HL-60 (cell line): ENCODE measurements around the gene CFAP161.

Experiments used
- DNase-seq, 2 experiments: peaks; one replicate each; pipeline ENCODE4 v3.0.0-alpha.2; 2010 to 2020; ENCODE audit warnings: low read depth in 1 of 2, low spot score in 1 of 2
- H3K27ac ChIP-seq: fragments of 250-450 bp; sonication (Bioruptor Pico); replicated peaks from 2 replicates; pipeline ENCODE4 v1.5.1; 2020; ENCODE audit warnings: mild to moderate bottlenecking, moderate library complexity
- H3K27me3 ChIP-seq: fragments of 250-450 bp; sonication (Bioruptor Pico); 2 replicates; pipeline ENCODE4 v1.5.1; 2021; ENCODE audit warnings: mild to moderate bottlenecking, moderate library complexity; ENCODE audit not compliant: insufficient read depth, poor library complexity, severe bottlenecking
- H3K4me3 ChIP-seq: replicated peaks from 2 replicates; pipeline ENCODE4 v1.5.1; 2011; ENCODE audit warnings: mild to moderate bottlenecking, control low read depth, low read length; ENCODE audit not compliant: insufficient read depth
- GABPA ChIP-seq: IDR thresholded peaks from 2 replicates; pipeline ENCODE4 v1.6.1; 2012; ENCODE audit warnings: low read depth
- POLR2AphosphoS5 ChIP-seq: IDR thresholded peaks from 2 replicates; pipeline ENCODE4 v1.6.1; 2012; ENCODE audit warnings: low read depth
- SPI1 ChIP-seq: IDR thresholded peaks from 2 replicates; pipeline ENCODE4 v1.6.1; 2012; ENCODE audit warnings: low read depth, mild to moderate bottlenecking, borderline replicate concordance
- TF ChIP-seq, protein P1 (sequence below): IDR thresholded peaks from 2 replicates; pipeline ENCODE4 v1.6.1; 2012; ENCODE audit warnings: low read depth; ENCODE audit not compliant: insufficient replicate concordance
- TF ChIP-seq, protein P2 (sequence below): IDR thresholded peaks from one replicate; pipeline ENCODE4 v1.5.1; 2011; ENCODE audit warnings: low read length, control low read depth, inconsistent platforms; ENCODE audit not compliant: insufficient read depth

CFAP161 gene

DNA sequence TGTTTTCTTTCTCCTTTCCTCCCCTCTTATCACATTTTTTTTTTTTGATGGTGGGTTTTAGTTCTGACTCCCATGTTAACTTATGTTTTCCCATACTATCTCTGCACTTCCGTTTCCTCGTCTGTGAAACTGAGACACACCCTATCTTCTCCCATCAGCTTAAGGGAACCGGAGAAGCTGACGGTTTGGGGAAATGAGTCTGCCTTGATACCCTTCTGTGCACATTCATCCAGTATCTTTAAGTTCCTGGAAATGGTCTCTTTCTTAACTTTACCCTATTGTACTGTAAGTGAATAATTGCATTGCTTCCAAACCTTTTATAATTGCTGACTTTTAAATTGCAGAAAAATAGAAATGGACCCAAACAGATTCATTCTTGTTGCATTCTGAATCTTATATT lies 26.2 kb upstream of the CFAP161 start:
- TF ChIP-seq POLR2AphosphoS5, result no peak
- 0 out of 2 replicates have a peak, but pooled peaks have one; percentile 1 for TF ChIP-seq SPI1
- no peak for DNase-seq
- peaks cover 2% of the 10 kb centered on the region for H3K27me3 ChIP-seq
- no peak overlapping the region for H3K4me3 ChIP-seq
- no peak overlapping the region for H3K27ac ChIP-seq

DNA sequence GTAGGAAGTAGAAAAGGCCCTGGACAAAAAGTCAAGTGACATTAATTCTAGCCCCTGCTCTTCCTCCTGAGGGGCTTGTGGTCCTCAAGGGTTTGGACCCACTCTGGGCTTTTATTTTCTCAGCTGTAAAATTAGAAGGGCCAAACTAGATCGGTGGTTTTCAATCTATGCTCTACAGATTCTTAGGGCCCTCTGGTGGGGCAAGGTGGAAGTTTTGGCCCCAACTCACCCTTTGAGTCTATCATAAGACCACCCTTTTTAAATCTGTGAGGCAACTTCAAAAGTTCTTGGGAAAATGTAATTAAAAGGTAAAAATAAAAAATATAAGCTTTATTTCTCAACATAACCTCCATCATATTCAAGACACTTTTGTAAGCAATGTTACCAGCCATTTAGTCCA lies 25.6 kb upstream of the CFAP161 start:
- Histone ChIP-seq H3K4me3 (no peak overlapping the region), H3K27ac (no peak overlapping the region), H3K27me3 (peaks cover 2% of the 10 kb centered on the region)
- no peak for DNase-seq
- TF ChIP-seq GABPA (no peak), SPI1 (no peak), POLR2AphosphoS5 (no peak)
- TF ChIP-seq, protein P1, sequence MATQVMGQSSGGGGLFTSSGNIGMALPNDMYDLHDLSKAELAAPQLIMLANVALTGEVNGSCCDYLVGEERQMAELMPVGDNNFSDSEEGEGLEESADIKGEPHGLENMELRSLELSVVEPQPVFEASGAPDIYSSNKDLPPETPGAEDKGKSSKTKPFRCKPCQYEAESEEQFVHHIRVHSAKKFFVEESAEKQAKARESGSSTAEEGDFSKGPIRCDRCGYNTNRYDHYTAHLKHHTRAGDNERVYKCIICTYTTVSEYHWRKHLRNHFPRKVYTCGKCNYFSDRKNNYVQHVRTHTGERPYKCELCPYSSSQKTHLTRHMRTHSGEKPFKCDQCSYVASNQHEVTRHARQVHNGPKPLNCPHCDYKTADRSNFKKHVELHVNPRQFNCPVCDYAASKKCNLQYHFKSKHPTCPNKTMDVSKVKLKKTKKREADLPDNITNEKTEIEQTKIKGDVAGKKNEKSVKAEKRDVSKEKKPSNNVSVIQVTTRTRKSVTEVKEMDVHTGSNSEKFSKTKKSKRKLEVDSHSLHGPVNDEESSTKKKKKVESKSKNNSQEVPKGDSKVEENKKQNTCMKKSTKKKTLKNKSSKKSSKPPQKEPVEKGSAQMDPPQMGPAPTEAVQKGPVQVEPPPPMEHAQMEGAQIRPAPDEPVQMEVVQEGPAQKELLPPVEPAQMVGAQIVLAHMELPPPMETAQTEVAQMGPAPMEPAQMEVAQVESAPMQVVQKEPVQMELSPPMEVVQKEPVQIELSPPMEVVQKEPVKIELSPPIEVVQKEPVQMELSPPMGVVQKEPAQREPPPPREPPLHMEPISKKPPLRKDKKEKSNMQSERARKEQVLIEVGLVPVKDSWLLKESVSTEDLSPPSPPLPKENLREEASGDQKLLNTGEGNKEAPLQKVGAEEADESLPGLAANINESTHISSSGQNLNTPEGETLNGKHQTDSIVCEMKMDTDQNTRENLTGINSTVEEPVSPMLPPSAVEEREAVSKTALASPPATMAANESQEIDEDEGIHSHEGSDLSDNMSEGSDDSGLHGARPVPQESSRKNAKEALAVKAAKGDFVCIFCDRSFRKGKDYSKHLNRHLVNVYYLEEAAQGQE, result no peak
- TF ChIP-seq, protein P2, sequence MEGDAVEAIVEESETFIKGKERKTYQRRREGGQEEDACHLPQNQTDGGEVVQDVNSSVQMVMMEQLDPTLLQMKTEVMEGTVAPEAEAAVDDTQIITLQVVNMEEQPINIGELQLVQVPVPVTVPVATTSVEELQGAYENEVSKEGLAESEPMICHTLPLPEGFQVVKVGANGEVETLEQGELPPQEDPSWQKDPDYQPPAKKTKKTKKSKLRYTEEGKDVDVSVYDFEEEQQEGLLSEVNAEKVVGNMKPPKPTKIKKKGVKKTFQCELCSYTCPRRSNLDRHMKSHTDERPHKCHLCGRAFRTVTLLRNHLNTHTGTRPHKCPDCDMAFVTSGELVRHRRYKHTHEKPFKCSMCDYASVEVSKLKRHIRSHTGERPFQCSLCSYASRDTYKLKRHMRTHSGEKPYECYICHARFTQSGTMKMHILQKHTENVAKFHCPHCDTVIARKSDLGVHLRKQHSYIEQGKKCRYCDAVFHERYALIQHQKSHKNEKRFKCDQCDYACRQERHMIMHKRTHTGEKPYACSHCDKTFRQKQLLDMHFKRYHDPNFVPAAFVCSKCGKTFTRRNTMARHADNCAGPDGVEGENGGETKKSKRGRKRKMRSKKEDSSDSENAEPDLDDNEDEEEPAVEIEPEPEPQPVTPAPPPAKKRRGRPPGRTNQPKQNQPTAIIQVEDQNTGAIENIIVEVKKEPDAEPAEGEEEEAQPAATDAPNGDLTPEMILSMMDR, result no peak

DNA sequence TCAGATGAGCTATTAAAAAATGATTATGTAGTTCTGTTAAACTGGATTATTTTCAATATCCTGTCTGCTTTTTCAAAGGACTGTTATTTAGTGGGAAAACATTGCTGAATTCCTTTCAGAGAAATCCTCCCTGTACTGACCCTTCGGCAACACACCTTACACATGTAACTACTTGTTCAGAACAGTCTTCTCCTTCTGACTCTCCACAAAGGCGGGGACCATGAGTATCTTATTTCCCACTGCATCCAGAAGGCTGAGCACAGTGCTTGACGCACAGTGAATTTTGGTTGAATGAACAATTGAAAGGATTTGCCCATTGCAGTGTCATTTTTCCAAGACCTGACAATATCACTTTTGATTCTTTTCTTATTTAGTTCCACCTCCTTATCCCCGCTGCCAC lies 23.1 kb upstream of the CFAP161 start:
- Histone ChIP-seq H3K4me3 (no peak overlapping the region), H3K27me3 (peaks cover 2% of the 10 kb centered on the region), H3K27ac (no peak overlapping the region)
- no peak for DNase-seq
- no peak for TF ChIP-seq GABPA
- TF ChIP-seq, protein P1, result no peak
- no peak for TF ChIP-seq SPI1
- TF ChIP-seq, protein P2, result no peak
- TF ChIP-seq POLR2AphosphoS5, result no peak

DNA sequence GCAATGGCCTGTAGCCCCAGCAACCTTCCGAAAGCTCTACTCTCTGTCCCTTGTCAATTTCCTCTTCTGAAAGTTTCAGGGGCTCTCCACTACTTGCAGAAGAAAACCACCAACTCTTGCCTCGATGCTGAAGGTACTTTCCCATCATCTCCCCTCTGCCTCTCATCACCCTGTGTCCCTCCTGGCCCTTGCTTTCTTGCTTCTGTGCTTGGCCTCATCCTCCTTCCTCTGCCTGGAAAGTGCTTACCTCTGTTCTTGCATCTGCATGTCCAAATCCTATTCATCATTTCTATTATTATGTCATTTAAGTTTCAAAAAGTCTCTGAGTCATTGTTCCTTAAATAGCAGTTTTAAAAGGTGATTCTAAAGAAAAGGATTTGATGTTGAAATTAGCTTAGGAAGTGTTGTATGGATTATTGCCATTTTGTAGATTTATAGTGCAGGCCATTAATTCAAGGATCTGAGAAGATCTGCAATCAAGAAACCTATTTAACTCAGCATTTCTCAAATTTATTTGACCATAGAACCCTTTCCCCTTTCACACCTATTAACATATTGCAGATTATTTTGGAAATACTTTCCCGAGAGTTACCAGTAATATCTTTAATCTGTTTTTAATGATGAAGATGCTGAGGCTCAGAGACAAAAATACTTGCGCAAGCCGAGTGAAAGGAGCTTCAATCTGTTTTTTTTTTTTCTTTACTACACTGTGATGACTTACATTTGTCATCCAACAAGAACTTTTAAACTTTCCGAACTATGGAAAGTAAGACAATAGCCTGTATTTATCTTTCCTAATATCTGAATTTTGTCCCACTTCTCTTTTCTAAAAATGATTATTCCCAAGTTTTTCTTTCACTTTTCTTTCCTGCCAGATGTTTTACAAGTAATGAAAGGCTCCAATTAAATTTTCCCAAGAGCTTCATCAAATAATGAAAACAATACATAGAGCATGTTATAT lies 22.3 kb upstream of the CFAP161 start:
- DNase-seq, result no peak
- H3K4me3 ChIP-seq, result no peak overlapping the region
- TF ChIP-seq, protein P1, result no peak
- TF ChIP-seq, protein P2, result no peak
- no peak for TF ChIP-seq POLR2AphosphoS5
- no peak for TF ChIP-seq GABPA
- TF ChIP-seq SPI1, result no peak
- peaks cover 2% of the 10 kb centered on the region for H3K27me3 ChIP-seq
- no peak overlapping the region for H3K27ac ChIP-seq
